ENCODE results near the gene OPCML.

- TF ChIP-seq CTCF (IDR thresholded peaks at IDR 0.05; ENCODE audit: insufficient read depth, low read length, poor library complexity, severe bottlenecking) (no peak), EZH2phosphoT487 (conservative IDR thresholded peaks at IDR 0.05; ENCODE audit: low read length) (no peak)
Measured at GRCh38 chr11:132680584-132680983, 851.7 kb downstream of the OPCML start.
